PC-9 (cell line): Measurements from ENCODE around the gene ZNF444. TPM values are rescaled to one million over a fixed set of nuclear protein-coding genes. Genes with fewer than 3 reads are reported as not detected.

Experiments used
- BruUV-seq: library from RNA; stranded (reverse); fragments of 400-500 nt; replicated peaks from 2 replicates; lab custom pipeline; 2021; lab: Mats Ljungman, UMichigan
- CTCF ChIA-PET: fragments of 300-600 bp; sonication (Branson Sonifier 250); formaldehyde crosslinking; loops from one replicate; lab custom pipeline; 2022; ENCODE audit warnings: antibody characterized with exemption; lab: Charles Lee
- POLR2A ChIA-PET: fragments of 300-600 bp; sonication (Branson Sonifier 250); formaldehyde crosslinking; loops from one replicate; lab custom pipeline; 2022; ENCODE audit warnings: antibody characterized with exemption; ENCODE audit not compliant: unreplicated experiment; lab: Charles Lee
- DNase-seq, 2 experiments: peaks; one replicate each; pipeline versions ENCODE4 v3.0.0 to v3.0.0-alpha.2; 2015 to 2022; ENCODE audit warnings: mixed read lengths in 1 of 2
- H2AFZ ChIP-seq: fragments of 200-600 bp; sonication (generic); 2 replicates; pipeline ENCODE4 v1.8.1; 2017; ENCODE audit warnings: antibody characterized with exemption
- H3F3A ChIP-seq: fragments of 200-600 bp; sonication (generic); 2 replicates; pipeline ENCODE4 v1.8.1; 2017; ENCODE audit warnings: antibody characterized with exemption, mild to moderate bottlenecking, low read depth; ENCODE audit not compliant: insufficient read depth
- H3K27ac ChIP-seq: fragments of 200-600 bp; sonication (generic); 2 replicates; pipeline ENCODE4 v1.6.1; 2016; ENCODE audit warnings: mixed run types
- H3K27me3 ChIP-seq: fragments of 200-600 bp; sonication (generic); 2 replicates; pipeline ENCODE4 v1.6.1; 2016; ENCODE audit warnings: low read depth, mixed run types; ENCODE audit not compliant: insufficient read depth
- H3K36me3 ChIP-seq: fragments of 200-600 bp; sonication (generic); 2 replicates; pipeline ENCODE4 v1.6.1; 2016; ENCODE audit warnings: low read depth, mixed run types
- H3K4me1 ChIP-seq: fragments of 200-600 bp; sonication (generic); replicated peaks from 2 replicates; pipeline ENCODE4 v1.6.1; 2016; ENCODE audit warnings: mixed run types; ENCODE audit not compliant: insufficient read depth
- H3K4me2 ChIP-seq: fragments of 200-600 bp; sonication (generic); 2 replicates; pipeline ENCODE4 v1.6.1; 2017; ENCODE audit warnings: mixed run types
- H3K4me3 ChIP-seq: fragments of 200-600 bp; sonication (generic); 2 replicates; pipeline ENCODE4 v1.6.1; 2016; ENCODE audit warnings: mixed run types
- H3K79me2 ChIP-seq: fragments of 200-600 bp; sonication (generic); 2 replicates; pipeline ENCODE4 v1.6.1; 2017; ENCODE audit warnings: low read depth, mixed run types
- H3K9me2 ChIP-seq: fragments of 200-600 bp; sonication (generic); 2 replicates; pipeline ENCODE4 v1.8.1; 2017; ENCODE audit warnings: mild to moderate bottlenecking; ENCODE audit not compliant: insufficient read depth
- H3K9me3 ChIP-seq: fragments of 200-600 bp; sonication (generic); 2 replicates; pipeline ENCODE4 v1.8.1; 2016; ENCODE audit warnings: low read depth; ENCODE audit not compliant: insufficient read depth
- H4K20me1 ChIP-seq: fragments of 200-600 bp; sonication (generic); 2 replicates; pipeline ENCODE4 v1.8.1; 2017; ENCODE audit not compliant: insufficient read depth
- CTCF ChIP-seq: fragments of 200-600 bp; sonication (generic); conservative IDR thresholded peaks from 2 replicates; pipeline ENCODE4 v1.6.1; 2017; ENCODE audit warnings: mixed run types, antibody characterized with exemption, mild to moderate bottlenecking, moderate library complexity
- EZH2 ChIP-seq: fragments of 200-600 bp; sonication (generic); IDR thresholded peaks from 2 replicates; pipeline ENCODE4 v1.8.0; 2017; ENCODE audit warnings: antibody characterized with exemption, low read depth
- intact Hi-C: fragments of 100-400 bp; cut with micrococcal nuclease; formaldehyde crosslinking; loops from one replicate; pipeline ENCODE4 v1.10.0; 2022; ENCODE audit not compliant: unreplicated experiment
- total RNA-seq: library from RNA; stranded (reverse); gene quantifications from 2 replicates; pipeline ENCODE4 v1.2.3, GENCODE V29; 2021

ZNF444 gene
- total RNA-seq, 1 experiment from 2014 or later: 50.5 TPM

DNA sequence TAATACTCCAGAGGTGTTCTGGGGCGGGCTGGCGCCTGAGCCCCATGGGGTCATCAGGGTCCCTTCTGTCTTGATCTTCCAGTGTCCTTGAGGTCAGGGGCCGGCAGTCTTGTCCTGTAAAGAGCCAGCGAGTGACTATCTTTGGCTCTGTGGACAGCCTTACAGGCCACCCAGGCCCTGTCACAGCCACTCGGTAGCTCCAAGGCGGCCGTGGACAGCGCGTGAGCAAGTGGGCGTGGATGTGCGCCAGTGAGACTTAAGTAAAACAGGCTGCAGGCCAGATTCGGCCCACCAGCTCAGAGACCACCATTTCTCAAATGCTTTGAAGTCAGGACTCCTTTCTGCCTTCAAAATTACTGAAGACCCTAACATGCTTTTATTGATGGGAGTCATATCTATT lies 3.7 kb downstream of the ZNF444 start:
- H4K20me1 ChIP-seq: peaks cover 31% of the 10 kb centered on the region
- no peak overlapping the region for H2AFZ ChIP-seq
- TF ChIP-seq CTCF (no peak), EZH2 (no peak)
- no peaks in the 10 kb centered on the region for H3K9me2 ChIP-seq
- H3K27ac ChIP-seq: no peak overlapping the region
- intact Hi-C loops: loop anchor here (5.0 kb wide), 1 partner anchor 493 kb away; no protein-coding TSS in a partner anchor
- H3K79me2 ChIP-seq: peaks cover 48% of the 10 kb centered on the region
- no peaks in the 10 kb centered on the region for H3K27me3 ChIP-seq
- no TSS peak for BruUV-seq
- peaks cover 23% of the 10 kb centered on the region for H3K4me1 ChIP-seq
- H3F3A ChIP-seq: peaks cover 13% of the 10 kb centered on the region
- CTCF ChIA-PET: interaction anchor here (0.6 kb wide), 1 partner anchor 33 kb away, joined by 5 read pairs; no protein-coding TSS in a partner anchor
- no peak overlapping the region for H3K4me3 ChIP-seq
- H3K36me3 ChIP-seq: peaks cover 4% of the 10 kb centered on the region; the same call in 1 of the 2 replicates
- no peaks in the 10 kb centered on the region for H3K9me3 ChIP-seq
- H3K4me2 ChIP-seq: no peak overlapping the region
- POLR2A ChIA-PET: no interaction called here
- peak in 1 of 2 experiments; percentile 28 for DNase-seq

GRCh38 chr19:56145698-56146097 lies 4.6 kb downstream of the ZNF444 start:
- Histone ChIP-seq H3K4me3 (no peak overlapping the region), H3K4me2 (no peak overlapping the region), H2AFZ (no peak overlapping the region), H3K4me1 (peaks cover 17% of the 10 kb centered on the region), H3K9me2 (no peaks in the 10 kb centered on the region), H3K79me2 (peaks cover 55% of the 10 kb centered on the region), H3K36me3 (peaks cover 11% of the 10 kb centered on the region; the same call in 1 of the 2 replicates), H3K27ac (no peak overlapping the region), H3F3A (peaks cover 13% of the 10 kb centered on the region), H3K27me3 (no peaks in the 10 kb centered on the region), H3K9me3 (no peaks in the 10 kb centered on the region), H4K20me1 (peaks cover 32% of the 10 kb centered on the region)
- intact Hi-C loops: no loop called here
- TF ChIP-seq CTCF (no peak), EZH2 (no peak)
- DNase-seq: peak in 1 of 2 experiments; percentile 31
- POLR2A ChIA-PET: interaction anchor here (0.7 kb wide), 1 partner anchor 9 kb away, joined by 4 read pairs; no protein-coding TSS in a partner anchor
- CTCF ChIA-PET: no interaction called here
- no TSS peak for BruUV-seq

DNA sequence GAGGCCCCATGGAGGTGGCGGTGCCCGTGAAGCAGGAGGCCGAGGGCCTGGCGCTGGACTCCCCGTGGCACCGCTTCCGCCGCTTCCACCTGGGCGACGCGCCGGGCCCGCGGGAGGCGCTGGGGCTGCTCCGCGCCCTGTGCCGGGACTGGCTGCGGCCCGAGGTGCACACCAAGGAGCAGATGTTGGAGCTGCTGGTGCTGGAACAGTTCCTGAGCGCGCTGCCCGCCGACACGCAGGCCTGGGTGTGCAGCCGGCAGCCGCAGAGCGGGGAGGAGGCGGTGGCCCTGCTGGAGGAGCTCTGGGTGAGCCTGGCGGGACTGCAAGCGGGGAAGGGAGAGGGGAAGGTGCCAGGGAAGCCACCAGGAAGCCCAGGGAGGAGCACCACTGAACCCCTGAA lies 5.8 kb downstream of the ZNF444 start:
- BruUV-seq: no TSS peak
- POLR2A ChIA-PET: interaction anchor here (0.6 kb wide), 1 partner anchor 56 kb away, joined by 3 read pairs; no protein-coding TSS in a partner anchor
- intact Hi-C loops: no loop called here

More for the DNA sequence above, 5.8 kb downstream of the ZNF444 start:
- Histone ChIP-seq H3K9me3 (no peaks in the 10 kb centered on the region), H2AFZ (no peak overlapping the region), H3K79me2 (peaks cover 51% of the 10 kb centered on the region), H3K9me2 (no peaks in the 10 kb centered on the region), H3K27me3 (no peaks in the 10 kb centered on the region), H4K20me1 (peaks cover 35% of the 10 kb centered on the region), H3K36me3 (peaks cover 11% of the 10 kb centered on the region; the same call in 1 of the 2 replicates), H3K27ac (no peak overlapping the region), H3F3A (peaks cover 10% of the 10 kb centered on the region), H3K4me3 (no peak overlapping the region), H3K4me1 (peaks cover 14% of the 10 kb centered on the region), H3K4me2 (no peak overlapping the region)
- TF ChIP-seq CTCF (no peak), EZH2 (no peak)
- CTCF ChIA-PET: interaction anchor here (0.6 kb wide), 1 partner anchor 763 kb away, joined by 6 read pairs; no protein-coding TSS in a partner anchor
- no peak for DNase-seq
